ENCODE measurements around the gene AMIGO1.

Gene AMIGO1, protein sequence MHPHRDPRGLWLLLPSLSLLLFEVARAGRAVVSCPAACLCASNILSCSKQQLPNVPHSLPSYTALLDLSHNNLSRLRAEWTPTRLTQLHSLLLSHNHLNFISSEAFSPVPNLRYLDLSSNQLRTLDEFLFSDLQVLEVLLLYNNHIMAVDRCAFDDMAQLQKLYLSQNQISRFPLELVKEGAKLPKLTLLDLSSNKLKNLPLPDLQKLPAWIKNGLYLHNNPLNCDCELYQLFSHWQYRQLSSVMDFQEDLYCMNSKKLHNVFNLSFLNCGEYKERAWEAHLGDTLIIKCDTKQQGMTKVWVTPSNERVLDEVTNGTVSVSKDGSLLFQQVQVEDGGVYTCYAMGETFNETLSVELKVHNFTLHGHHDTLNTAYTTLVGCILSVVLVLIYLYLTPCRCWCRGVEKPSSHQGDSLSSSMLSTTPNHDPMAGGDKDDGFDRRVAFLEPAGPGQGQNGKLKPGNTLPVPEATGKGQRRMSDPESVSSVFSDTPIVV
- total RNA-seq = 21.8 to 50.6 reads per million in 2 donors

DNA sequence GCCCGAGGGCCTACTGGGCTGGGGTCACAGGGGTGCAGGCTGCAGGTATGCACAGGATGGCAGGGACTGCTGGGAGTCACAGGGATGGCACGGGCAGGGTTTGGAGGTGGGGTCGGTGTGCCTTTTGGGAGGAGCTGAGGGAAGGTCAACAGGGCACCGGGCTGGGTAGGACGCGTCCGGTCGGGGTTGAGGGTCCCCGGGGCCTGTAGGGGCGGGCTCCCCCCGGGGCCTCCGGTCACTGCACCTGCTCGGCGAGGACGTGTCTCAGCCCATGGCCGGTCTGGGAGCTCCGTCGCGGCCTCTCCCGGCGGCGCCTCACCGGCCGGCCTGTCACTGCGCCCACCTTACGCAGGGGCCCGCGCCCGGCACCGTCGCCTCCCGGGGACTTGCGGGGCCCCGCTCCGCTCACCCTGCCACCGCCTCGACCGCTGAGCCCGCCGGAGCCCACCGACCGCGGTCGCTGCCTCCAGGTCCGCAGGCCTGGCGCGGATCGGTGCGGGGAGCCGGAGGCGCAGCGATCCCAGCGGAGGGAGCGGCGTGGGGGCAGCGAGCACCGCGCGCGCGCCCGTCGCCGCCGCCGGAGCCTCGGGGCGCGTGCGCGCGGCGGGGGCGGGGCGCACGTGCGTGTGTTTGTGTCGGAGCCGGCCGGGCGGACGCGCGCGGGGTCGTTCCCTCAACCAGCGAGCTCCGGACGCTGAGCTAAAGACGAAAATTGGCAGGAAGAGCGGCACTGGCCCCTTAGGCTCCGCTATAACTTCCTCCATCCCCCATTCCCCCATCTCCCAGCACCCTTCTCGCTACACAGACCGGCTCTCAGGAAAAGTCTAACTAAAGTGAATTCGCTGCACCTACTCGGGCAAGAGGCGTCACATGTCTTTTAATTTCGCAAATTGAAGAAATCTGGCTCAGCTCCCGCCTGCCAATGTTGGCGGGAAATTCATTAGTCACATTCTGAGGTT lies at the start of gene AMIGO1:
Gene AMIGO1, minus strand, starts transcription at position 552 of the 959 bp plus-strand sequence. CDS start 815 bp downstream, outside the sequence.
- peak; percentile 43 for DNase-seq

DNA sequence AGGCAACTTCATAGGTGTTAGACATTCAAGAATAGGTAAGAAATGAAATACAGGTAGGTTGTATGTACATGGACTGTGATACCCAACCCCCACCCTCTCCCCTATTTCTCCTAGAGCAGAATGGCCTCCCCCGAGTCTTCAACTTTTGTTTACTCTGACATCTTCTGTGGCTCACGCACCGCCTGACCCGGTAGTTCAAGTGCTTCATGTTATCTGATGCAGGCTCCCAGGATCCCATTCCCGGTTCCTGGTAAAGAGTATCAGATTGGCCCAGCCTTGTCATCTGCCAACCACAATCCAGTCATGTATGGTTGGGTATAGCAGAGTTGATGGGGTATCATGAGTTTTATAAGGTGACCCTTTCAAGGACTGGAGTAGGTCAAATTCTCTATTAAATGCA lies 48.0 kb upstream of the AMIGO1 start:
- DNase-seq = no peak

DNA sequence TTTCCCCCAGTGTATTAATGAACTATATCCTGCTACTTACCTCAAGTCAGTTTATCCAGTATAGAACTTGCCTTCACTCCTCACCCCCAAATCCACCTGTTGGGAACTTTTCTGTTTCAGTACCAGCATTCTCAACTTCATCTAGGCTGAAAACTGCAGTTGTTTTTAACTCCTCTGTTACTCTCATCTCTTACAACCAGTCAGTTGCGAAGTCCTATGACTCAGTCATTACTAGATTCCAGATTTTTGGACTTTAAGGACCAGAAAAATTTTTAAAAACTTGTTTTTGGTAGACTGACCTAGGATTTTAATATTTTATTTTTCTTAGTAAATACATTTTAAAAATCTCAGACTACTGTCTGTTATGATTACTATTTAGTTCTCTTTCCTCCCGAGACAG lies 47.0 kb upstream of the AMIGO1 start:
- no peak for DNase-seq

DNA sequence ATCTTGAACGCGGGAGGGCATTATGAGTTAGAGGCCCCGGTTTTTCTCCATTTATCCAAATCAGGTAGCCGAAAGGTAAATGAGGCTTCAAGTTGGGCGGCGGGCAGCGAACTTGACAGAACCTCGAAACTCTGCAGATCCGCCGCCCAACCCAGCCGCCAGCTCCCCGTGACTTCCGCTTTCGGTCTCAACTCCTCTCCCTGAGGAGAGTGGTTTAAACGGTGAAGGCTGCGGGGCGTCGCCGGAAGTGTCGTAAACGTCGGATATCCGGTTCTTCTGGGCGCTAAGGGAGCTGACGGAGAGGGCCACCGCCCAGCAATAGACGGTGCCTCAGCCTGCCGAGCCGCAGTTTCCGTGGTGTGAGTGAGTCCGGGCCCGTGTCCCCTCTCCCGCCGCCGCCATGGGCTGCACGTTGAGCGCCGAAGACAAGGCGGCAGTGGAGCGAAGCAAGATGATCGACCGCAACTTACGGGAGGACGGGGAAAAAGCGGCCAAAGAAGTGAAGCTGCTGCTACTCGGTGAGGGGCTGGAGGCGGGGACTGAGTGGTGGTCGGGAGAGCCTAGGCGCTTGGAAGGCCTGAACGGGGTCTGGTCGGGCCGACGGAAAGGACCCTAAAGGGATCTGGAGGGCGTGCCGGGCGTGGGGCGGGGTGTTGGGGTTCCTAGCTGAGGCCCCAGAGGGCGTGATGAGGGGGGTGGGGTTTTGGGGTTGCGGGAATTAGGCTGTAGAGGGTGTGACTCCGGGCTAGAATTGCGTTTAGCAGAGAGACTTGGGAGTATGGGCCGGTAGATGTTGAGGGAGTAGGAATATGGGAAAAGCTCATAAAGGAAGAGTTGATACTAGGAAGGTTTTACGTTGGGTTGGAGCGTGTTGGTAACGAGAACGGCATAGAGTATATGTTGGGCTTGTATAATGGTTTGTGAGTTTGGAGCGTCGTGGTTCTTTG lies 39.1 kb upstream of the AMIGO1 start, which contains the start of gene GNAI3:
Gene GNAI3, plus strand, starts transcription at position 295 of the 947 bp plus-strand sequence. Its CDS starts 106 bp downstream, at position 401.
- peak; percentile 89 for DNase-seq

DNA sequence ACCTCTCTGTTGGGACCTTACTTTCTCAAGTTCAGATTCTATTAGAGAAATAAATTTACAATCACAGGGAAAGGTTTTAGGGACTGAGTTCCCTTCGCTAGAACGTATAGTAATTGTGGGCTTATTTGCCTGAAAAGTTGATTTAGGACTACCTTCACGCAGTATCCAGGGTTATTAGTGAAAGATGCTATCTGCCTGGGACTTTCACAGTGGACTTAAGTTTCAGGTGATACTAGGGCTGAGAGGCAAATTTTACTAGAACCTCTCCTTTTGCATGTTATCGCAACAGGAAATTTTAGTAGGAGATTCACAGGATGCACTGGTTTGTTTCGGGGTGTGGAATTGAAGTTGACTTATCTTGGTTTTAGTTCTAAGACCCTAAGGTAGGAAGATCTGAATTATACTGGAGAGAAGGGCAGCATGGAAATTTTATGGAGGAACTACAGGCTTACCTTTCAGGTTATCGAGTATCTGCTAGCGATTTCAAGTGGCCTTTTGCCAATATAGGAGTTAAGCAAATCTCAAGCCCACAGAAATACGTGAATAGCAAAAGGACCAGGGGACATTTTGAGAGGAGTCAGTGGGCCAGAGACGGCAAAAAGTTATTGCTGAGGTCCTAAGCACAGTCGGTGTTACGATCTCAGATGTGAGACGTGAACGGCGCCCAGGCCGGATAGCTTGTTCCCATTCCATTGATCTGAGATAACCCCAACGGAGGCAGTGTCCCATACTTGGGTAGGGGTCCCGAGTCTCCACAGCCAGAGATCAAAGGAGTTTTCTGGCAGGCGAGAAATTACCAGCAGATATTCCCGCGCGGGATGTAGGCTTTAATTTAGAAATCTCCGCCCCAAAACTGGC lies 38.2 kb upstream of the AMIGO1 start:
- DNase-seq = no peak

DNA sequence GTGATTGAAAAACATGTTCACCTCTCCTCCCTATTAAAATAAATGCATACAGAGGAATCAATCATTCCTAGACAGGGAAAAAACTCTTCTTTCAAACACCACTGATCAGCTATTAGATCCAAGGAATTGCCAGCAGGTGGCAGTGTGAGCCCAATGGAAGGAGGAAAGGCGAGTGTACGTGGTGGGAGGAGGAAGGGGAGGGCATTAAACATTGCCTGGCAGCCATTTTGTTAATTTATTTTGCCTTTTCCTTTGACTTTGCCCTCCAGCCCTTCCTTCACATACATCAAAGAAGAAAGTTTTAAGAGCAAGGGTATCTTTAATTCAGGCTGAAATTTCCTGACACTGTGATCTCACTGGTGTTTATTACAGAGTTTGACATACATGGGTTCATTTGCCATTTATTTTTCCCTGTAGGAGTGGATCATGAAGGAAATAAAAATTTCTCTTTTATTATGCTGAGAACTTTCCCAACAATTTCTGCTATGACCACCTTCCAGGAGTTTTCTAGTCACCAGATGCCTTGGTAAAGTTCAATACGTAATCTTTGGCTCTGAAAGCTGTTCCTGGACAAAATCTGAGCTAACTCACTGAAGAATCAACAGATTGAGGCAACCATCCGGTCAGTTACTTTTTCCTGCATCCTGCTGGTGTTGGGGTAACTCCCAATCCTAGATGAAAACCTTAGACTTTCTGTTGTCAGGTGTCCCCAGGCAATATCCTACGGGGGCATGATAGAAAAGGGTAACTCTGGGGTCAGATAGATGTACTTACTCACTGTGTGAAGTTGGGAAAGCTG lies 37.0 kb upstream of the AMIGO1 start:
- DNase-seq = no peak

DNA sequence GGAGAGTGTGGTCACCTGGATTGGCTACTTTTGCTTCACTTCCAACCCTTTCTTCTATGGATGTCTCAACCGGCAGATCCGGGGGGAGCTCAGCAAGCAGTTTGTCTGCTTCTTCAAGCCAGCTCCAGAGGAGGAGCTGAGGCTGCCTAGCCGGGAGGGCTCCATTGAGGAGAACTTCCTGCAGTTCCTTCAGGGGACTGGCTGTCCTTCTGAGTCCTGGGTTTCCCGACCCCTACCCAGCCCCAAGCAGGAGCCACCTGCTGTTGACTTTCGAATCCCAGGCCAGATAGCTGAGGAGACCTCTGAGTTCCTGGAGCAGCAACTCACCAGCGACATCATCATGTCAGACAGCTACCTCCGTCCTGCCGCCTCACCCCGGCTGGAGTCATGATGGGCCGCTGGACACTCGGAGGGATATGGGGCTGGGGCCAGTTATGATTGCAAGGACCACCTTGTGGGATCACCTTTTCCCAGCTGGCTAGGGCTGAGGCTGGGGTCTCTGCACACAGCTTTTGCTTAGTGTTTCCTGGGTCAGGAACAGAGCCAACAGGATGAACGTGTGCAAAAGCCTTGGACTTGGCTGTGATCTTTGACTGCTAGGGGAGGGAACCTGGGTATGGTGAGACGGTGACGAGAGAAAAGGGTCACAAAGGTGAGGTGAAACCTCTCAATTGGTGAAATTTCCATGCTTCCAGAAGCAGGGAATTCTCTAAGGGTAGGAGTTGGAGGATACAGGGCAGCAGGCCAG lies 34.6 kb upstream of the AMIGO1 start:
- DNase-seq = no peak

DNA sequence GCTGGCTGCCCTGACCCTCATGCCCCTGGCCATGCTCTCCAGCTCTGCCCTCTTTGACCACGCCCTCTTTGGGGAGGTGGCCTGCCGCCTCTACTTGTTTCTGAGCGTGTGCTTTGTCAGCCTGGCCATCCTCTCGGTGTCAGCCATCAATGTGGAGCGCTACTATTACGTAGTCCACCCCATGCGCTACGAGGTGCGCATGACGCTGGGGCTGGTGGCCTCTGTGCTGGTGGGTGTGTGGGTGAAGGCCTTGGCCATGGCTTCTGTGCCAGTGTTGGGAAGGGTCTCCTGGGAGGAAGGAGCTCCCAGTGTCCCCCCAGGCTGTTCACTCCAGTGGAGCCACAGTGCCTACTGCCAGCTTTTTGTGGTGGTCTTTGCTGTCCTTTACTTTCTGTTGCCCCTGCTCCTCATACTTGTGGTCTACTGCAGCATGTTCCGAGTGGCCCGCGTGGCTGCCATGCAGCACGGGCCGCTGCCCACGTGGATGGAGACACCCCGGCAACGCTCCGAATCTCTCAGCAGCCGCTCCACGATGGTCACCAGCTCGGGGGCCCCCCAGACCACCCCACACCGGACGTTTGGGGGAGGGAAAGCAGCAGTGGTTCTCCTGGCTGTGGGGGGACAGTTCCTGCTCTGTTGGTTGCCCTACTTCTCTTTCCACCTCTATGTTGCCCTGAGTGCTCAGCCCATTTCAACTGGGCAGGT lies 33.9 kb upstream of the AMIGO1 start:
- no peak for DNase-seq

DNA sequence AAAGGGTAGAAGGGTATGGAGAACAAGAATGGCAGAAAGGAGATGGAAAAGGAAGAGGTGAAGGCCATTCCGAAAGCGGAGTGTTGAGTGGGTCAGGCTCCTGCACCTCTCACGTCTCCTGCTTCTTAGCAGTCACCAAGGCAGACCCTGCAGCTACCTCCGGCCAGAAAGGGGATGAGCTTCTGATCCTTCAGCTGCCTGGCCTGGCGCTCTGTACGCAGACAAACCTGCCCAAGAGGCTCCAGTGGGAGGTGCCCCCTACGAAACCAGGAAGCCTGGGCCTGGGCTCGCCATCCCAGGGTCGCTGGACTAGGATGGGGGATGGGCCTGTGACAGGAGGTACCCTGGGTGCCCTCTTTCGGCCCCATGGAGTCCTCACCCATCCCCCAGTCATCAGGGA lies 33.1 kb upstream of the AMIGO1 start:
- DNase-seq = no peak

DNA sequence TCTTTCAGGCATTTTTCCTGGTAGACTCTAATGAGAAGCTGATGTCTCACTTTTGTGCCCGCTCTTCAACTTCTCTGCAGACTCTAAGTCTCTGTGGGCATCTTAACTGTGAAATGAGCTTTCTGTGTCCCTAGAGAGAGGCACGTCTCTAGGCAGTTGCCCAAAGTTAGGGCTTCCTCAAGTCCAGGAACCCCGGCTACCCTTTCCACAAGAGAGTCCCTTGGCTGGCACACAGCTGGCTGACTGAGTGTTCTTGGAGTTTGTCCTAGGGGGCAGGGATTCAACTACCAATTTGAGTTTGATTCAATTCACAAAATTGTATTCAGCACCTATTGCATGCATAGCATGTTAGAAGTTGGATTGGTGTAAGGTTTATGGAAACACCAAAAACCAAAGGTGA lies 31.6 kb upstream of the AMIGO1 start:
- no peak for DNase-seq

DNA sequence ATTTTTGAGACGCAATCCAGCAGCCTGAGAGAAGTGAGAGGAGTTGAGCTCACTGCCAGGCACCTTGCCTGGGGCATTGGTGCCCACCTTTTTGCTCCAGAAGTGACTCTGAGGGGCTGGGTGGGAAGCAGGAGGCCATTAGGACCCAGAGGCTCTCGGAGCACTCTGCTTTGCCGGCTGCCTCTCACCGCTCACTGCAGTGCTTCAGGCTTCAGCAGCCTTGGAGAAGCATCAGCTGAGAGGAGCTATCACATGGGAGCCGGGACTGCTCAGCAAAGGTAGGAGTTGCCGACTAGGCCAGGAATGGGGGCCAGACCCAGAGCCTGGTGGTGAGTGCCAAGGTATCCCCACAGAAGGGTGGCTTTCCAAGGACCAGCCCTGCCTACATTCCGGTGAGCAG lies 30.1 kb upstream of the AMIGO1 start, which contains the start of gene GPR61:
Gene GPR61, plus strand, starts transcription at position 197 of the 400 bp plus-strand sequence. CDS start 3,151 bp downstream, outside the sequence.
- no peak for DNase-seq

DNA sequence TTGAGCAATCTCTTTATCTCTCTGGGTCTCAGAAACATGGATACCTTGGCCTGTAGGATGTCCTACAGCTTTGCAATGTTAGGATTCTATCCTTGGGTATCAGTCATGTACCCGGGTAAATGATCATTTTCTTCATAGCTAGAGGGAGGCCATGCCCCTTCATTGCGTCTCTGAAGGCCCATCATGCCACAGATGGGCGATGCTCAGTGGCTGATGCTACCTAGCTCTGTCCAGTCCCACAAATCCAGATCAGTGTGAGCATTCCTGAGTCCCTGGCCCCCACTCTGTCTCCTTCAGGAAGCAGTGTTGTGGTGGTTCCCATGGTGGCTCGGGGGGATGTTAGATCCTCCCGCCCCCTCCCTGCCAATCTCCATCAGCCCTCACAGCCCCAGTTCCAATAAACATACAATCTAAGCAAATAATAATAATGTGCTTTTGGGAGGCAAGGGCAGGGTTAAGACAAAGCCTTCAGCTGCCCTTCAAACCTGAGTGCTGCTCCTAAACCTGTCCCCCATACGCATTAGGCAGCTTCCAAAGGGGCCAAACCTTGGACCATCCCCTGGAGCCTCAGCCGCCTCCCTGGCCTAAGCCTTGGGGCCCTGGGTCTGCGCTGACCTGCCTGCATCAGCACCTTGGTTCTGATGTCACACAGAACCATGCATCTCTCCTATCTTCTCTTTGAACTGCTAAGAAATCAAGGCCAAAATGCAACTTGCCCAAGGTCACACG lies 29.5 kb upstream of the AMIGO1 start:
- DNase-seq = no peak

DNA sequence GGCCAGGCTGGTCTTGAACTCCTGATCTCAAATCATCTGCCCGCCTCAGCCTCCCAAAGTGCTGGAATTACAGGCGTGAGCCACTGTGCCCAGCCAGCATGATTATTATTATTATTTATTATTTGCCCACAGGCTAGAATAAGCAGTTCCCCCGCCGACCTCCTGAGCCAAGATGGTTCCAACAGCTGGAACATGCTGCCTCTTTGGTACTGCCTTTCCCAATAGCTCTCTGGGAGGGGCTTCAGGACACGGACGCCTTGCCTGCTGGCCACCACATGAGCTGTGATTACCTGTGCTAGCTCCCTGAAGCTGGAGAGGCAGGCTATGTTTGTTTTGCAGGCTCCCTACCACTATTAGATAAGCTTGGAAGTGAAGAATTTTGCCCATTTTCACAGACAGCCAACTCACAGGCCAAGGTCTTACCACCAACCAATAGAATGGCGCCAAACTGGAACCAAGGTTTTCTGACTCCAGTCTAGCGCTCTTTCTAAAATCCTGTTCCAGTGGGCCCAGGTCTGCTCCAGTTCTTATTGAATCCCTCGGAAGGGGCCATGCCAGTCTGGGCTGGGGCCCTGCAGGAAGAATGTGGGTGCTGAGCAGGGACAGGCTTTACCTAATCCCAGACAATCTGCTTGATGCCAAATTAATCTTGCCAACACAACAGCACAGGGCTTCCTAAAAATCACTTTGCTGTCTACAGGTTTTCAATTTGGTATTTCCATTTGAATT lies 28.1 kb upstream of the AMIGO1 start:
- DNase-seq = no peak

DNA sequence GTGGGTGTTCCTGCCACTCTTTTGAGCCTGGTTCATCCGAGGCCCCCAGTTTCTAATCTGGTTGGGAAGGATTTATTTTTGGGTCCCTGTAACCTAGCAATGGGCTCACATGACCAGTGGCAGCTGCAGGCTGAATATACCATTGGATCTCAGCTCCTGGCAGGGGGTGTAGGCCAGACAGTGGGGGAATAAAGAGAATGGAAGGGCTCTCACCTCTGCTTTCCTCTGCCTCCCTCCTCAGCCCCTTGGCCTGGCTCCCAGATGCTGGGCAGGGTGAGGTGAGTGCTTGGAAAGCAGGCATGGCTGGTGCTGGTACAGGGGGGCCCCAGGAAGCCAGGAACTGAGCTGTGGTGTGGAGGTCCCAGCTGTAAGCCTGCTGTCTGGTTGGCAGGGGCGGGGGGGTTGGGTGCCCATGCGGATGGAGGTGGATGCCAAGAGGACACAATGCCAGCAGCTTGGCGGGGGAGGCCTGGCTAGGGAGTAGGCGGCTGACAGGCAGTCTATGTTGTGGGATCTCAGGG lies 26.5 kb upstream of the AMIGO1 start:
- no peak for DNase-seq

DNA sequence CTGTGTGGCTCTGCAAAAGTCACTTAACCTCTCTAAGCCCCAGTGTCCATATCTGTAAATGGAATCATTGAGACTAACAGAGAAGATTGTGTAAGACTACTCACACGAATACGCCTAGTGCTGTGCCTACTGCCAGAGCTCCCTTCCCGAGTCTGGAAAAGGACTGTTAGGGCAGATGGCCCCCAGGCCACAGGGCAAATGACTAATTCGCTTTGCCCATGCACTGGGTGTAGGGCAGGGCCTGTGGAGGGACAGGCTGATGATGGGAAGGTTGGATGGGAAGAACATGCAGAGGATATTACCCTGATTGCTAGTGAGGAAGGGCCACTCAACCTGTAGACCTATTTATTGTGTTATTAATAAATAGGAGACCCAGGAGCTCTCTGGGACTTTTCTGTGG lies 26.0 kb upstream of the AMIGO1 start:
- no peak for DNase-seq

DNA sequence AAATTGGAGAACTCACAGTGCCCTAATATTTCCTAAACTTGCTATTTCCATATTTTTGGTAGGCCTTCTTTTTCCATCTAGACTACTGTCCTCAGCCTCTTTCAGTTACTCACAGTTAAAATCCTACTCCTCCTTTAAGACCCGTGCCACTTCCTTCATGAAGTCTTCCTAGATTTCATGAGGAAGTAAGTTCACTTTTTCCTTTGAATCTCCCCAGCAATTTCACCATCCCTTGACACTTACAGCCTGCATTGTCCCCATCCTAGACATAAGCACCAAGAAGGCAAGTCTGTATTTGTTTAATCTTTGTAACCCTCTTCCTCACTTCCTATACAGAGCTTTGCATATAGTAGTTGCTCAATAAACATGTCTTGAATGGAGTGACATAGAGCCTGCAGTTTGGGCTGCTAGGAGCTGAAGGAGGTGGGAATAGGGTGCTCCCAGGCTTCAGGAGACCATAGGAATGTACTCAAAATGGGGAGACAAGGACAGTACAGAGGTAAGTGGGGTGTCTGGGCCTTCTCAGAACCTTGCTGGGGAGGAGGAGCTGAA lies 24.9 kb upstream of the AMIGO1 start:
- no peak for DNase-seq

Measured in activated gamma-delta T cell (primary cell).